Left cardiac atrium (tissue), 4 donors: ENCODE results near the gene CIC. TPM values are rescaled to one million over a fixed set of nuclear protein-coding genes. Genes with fewer than 3 reads are reported as not detected.

Source experiments
- ATAC-seq, 2 donors: fragments of 200-7000 bp; cut with Tn5 transposase; one replicate each; pipeline ENCODE4 v1.9.1; 2020; ENCODE audit warnings: mild to moderate bottlenecking in 2 of 2, moderate library complexity in 2 of 2
- DNase-seq: peaks from one replicate; pipeline ENCODE4 v3.0.0-alpha.2; 2020
- intact Hi-C, 2 donors: fragments of 100-400 bp; cut with DNase I; formaldehyde crosslinking; loops; one replicate each; pipeline versions ENCODE4 v1.14.1 to v1.15.1; 2022 to 2023
- total RNA-seq, 2 donors: library from RNA; stranded (reverse); fragmentation: NEBNext Ultra II Directional; extraction: Animal tissue kit (Norgen Biotek cat#: 25700); gene quantifications; one replicate each; pipeline ENCODE4 v1.2.1, GENCODE V29; 2021
- donor health status: DM: no; HTN: yes; CAD: no.
- donor health status: DM: no; HTN: yes; CAD: no; lungs with severe emphysema.
- donor health status: DM: yes; HTN: yes; CAD: no.
- donor health status: Dilated cardiomyopathy.

Gene CIC
- total RNA-seq, 2 donors from 2014 or later = 34.7 to 42.1 TPM

DNA sequence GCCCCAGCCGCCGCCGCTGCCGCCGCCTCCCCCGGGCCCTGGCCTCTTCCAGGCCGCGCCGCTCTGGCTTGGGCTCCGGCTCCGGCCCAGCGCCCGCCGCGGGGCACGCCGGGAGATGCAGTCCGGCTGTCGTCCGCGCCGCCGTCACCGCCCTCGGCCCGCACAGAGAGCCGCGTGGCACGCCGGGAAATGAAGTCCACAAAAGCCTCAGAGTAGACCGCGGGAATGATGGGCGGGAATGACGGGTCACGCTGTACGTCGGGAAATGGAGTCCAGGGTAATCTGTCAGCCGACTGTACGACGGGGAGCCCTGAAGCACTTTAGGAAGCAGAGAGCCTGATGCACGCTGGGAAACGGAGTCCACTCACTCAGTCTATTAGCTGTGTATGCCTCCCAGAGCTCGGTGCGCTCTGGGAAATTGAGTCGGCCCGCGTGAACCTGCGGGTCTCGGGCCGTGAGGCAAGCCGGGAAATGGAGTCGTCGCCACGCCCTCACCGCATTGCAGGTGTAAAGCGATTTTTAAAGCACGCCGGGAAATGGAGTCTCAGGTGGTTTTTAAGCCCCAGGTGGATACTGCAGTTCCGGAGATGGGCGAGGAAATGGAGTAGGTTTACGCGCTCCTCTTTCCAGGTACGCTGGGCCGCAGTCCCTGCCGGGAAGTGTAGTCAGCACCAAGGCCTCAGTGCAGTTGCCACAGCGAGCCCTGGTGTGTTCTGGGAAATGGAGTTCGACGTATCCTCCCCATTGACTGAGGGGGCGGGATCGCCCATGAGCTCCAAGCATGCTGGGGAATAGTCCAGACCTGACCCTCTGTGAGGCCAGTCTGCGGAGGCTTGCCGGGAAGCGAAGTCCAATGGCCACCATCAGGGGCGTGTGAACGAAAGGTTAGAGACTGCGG, 26.3 kb upstream of the CIC start, which contains the start of gene GSK3A:
GSK3A (minus strand) TSS at position 91 of the 898 bp plus-strand sequence. CDS start 137 bp downstream, outside the sequence.
- intact Hi-C loops = no loop called here
- peak; percentile 99 for DNase-seq
- peak; percentile 89 for ATAC-seq

DNA sequence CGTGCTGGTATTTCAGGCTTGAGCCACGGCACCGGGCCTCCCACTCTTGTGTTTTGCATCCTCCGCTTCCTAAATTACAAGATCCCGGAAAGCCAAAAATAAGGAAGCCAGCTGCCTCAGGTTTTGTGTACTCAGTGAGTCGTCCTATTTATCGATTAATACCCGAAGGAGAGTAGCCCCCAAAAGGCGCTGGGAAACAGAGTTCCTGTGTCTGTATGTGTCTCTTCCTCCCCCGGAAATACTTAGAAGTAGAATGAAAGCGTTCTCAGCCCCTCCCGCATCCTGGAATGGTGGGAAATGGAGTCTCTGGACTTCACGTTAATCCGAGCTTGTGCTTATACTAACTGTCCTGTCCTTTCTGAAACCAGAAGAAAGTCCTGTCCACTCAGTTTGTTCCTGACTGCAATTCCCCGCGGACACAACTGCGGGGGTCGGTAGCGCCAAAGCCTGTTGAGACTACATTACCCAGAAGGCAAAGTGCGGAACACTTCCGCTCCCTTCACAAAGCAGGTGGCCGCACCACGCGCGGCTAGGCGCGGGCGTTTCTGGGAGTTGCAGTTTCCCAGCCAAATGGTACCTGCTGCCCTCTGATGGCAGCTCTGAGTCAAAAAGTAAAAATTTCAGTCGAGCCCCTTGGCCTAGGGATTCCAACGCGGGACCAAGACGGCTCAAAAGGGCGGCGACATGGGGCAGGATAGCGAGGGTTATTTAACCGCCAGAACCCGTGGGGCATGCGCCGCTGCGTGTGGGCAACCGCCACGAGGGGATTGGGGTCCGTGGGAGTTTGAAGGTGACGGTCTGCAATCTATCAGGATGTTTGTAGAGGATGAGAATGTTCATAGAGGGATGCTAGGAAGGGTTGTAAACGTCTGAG, 24.5 kb upstream of the CIC start:
- DNase-seq (peak; percentile 93), ATAC-seq (peak; percentile 40 to 45)
- intact Hi-C loops = loop anchor here (2.0 to 5.0 kb wide), 2 partner anchors 34 to 48 kb away; no protein-coding TSS in a partner anchor

DNA sequence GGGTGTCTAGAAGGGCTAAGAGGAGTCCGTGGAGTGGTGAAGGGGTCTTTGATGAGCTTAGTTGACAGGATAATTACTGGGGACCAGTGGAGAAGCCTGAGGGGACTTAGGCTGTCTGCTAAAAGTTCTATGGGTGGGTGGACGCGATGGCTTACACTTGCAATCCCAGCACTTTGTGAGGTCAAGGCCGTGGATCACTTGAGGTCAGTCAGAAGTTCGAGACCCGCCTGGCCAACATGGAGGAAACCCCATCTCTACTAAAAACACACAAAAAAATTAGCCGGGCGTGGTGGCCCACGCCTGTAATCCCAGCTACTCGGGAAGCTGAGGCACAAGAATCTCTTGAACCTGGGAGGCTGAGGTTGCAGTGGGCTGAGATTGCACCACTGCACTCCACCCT, 23.8 kb upstream of the CIC start:
- peak; percentile 35 for DNase-seq
- no peak for ATAC-seq
- intact Hi-C loops = loop anchor here (2.0 to 5.0 kb wide), 2 partner anchors 34 to 47 kb away; no protein-coding TSS in a partner anchor

DNA sequence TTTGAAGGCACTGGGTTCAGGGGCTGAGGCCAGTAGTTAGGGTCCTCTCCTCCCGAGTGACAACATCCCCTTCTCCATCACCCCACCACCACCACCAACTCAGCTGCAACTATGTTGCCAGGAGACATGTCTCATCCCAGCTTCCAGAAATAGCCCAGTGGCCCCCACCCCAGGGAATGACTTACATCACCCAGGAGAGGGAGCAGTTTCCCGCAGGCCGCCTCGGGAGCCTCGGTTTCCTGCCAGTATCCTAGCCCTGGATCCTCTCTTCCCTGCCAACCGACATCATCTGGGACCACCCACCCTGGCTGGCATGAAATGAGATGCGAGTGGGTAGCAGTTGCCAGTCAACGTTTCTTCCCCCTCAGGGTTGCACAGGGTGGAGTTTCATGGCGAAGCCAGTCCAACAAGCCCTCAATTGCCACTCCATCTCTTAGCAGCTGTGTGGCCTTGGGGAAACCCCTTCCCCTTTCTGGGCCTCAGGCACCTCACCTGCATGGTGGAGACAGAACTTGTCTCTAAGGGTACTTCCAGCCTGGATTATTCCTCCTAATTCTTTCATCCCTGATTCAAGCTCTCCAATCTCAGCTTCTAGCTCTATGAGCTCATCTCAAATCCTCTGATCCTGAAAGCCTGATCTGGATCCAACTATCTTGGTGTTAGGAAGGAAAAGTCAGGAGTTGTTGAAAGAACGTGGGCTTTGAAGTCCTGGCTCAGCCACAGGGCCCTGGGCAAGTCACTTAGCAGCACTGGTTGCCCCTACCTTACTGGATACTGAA, 22.7 kb upstream of the CIC start:
- ATAC-seq = no peak
- intact Hi-C loops = loop anchor here in 1 of 2 donors (5.0 kb wide), 1 partner anchor 46 kb away; no protein-coding TSS in a partner anchor
- DNase-seq = peak; percentile 85

DNA sequence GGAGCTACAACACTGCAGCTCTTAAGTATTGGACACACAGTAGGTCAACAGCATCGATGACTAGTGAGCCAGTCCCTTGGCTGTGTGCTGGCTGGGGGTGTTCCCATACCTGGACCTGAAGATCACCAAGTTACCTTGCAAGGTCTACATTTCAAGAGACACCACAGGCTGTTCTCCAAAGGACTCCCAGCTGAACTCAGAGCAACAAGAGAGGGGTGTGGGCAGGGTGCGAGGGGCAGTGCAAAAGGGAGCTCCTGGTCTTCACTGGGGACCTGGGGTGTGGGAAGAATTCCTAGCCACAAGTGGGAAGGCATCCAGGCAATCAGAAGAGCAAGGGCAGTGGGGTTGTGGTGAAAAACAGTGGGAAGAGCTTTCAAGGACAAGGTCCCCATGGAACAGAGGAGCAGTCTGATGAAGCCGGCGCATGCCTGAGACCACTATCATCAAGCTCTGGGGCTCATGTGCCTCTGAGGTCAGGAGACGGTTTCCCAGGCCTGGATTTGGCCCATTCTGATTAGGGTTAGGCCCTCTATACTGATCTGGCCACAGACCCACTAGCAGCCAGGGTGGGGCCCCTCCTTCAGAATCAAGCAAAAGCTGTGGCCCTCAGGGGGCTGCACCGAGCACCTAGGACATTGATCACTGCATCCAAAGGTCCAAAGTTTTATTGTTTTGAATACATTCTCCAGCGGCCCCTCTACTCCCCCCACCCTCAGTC, 22.0 kb upstream of the CIC start:
- ATAC-seq = no peak
- intact Hi-C loops = loop anchor here in 1 of 2 donors (5.0 kb wide), 1 partner anchor 45 kb away; no protein-coding TSS in a partner anchor

DNA sequence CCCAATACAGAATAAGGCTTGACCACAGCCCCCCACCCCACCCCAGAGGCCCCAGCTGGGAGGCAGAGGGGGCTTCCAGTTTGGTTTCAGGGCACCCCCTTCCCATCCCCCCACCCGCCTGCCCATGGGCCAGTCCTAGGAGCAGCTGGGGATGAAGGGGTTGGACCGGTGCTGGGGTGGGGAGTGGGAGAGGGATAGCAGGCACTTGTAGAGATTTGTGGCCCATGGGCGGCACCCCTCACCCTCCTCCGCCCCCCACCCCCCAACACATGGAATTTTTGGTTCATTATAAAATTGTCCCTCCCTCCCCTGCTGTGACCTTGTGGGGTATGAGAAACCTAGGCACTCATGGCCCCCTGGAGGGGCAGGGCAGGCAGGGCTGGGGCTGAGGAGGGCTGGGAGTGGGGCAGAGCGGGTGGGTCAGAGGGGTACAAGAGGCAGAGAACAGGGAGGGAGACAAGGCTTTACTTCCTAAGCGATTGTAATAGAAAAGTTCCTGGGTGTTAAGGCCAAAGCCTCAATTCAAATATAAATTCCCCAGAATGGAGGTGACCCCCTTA, 21.3 kb upstream of the CIC start:
- intact Hi-C loops = loop anchor here in 1 of 2 donors (5.0 kb wide), 1 partner anchor 45 kb away; no protein-coding TSS in a partner anchor
- no peak for ATAC-seq
- no peak for DNase-seq

More for the DNA sequence above, 22.0 kb upstream of the CIC start:
- DNase-seq = peak; percentile 35

DNA sequence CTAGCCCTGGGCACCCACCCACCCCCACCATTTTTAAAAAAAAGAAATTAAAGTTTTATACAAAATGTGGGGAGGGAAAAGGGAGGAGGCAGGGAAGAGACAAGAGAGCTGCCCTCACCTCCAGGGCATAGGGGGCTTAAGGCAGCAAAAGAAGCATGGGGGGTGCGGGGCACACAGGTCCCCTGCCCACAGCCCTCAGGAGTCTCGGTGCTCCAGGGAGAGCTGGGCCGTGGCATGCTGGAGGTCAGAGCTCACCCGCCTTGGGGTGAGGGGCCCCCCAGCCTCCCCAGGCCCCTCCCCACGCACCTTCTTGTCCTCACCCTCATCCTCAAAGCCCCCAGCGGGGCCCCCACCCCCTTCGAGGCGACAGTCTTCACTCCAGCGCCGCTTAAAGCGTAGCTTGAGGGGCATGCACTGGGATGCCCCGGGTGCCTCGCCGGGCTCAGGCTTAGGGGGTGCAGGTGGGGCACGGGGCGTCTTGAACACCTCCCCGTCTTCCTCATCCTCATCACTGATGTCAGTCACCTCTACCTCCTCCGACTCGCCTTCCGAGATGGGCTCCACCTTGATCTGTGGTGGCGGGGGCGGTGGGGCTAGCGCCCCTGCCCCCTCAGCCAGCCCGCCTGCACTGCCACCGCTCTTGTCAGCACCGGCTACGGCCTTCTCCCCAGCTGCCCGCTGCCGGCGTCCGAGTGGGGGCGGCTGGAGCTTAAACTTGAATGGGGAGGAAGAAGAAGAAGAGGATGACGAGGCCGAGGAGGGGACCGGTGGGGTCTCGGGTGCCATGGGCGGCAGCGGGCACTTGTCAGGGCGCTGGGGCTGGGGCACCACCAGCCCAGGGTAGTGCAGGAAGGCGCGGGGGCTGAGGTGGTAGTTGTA, 20.5 kb upstream of the CIC start:
- DNase-seq (peak; percentile 26), ATAC-seq (no peak)
- intact Hi-C loops = loop anchor here in 1 of 2 donors (5.0 kb wide), 1 partner anchor 44 kb away; no protein-coding TSS in a partner anchor

DNA sequence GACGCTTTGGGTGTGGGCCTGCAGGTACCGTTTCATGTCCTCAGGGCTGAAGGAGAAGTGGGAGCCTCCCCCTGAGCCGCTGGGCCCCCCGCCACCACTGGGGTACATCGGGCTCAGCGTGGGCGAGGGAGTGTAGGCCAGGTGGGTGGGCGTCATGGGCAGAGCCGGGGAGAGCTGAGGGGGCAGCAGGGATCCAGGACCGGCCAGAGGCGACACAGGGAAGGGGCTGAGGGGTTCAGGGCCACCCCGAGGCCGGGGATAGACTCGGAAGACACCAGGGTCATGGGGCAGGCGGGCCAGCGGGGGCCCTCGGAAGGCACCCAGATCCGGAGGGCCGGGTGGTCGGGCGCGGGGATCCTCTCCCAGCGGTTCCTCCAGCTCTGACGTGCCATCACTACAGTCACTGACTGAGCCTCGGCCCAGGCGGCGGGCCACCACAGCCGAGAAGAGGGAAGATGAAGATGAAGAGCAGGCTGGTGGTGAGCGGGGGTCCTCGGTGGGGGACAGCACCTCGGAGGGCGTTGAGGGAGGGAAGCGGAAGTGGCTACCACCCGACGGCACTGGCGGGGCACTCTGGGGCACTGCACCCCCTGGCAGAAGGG, 19.8 kb upstream of the CIC start:
- no peak for DNase-seq
- no peak for ATAC-seq
- intact Hi-C loops = loop anchor here in 1 of 2 donors (5.0 kb wide), 1 partner anchor 43 kb away; no protein-coding TSS in a partner anchor

DNA sequence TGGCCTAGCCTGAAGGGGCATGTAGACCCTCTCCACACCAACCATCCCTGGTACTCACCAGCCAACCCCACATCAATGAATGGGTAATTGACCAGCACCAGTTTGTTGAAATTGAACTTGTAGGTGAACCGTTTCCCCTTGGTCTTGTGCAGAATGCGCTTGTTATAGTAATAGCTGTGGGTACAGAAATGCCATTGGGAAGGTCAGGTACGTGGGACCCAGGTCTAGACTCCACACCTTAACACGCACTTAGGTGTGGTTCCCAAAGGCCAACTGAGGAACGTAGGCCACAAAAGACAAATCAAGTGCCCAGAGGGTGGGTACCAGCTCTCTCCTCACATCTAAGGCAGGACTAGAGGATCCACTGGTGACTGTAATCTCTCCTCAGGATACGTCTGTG, 19.3 kb upstream of the CIC start:
- ATAC-seq (no peak), DNase-seq (no peak)
- intact Hi-C loops = loop anchor here in 1 of 2 donors (5.0 kb wide), 1 partner anchor 43 kb away; no protein-coding TSS in a partner anchor

DNA sequence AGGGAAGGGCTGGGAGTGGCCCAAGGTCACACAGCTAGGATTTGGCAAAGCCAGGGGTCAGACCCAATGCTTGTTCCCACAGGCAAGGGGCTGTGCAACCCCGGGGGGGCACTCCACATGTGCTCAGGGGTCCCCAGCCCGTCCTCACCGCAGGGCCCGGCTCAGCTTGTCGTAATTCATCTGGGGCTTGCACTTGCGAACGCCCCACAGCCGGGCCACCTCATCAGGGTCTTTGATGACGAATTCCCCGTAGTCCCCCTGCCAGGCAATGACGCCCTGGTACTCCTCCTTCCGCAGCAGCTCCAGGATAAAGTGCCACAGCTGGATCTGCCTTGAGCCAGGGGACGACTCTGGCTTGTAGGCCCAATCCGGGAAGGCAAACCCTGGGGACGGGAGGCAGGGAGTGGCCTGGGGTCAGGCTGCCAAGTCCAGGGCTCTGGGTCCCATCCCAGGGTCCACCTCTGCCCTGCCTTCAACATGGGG, 18.8 kb upstream of the CIC start:
- DNase-seq (peak; percentile 73), ATAC-seq (no peak)
- intact Hi-C loops = no loop called here

DNA sequence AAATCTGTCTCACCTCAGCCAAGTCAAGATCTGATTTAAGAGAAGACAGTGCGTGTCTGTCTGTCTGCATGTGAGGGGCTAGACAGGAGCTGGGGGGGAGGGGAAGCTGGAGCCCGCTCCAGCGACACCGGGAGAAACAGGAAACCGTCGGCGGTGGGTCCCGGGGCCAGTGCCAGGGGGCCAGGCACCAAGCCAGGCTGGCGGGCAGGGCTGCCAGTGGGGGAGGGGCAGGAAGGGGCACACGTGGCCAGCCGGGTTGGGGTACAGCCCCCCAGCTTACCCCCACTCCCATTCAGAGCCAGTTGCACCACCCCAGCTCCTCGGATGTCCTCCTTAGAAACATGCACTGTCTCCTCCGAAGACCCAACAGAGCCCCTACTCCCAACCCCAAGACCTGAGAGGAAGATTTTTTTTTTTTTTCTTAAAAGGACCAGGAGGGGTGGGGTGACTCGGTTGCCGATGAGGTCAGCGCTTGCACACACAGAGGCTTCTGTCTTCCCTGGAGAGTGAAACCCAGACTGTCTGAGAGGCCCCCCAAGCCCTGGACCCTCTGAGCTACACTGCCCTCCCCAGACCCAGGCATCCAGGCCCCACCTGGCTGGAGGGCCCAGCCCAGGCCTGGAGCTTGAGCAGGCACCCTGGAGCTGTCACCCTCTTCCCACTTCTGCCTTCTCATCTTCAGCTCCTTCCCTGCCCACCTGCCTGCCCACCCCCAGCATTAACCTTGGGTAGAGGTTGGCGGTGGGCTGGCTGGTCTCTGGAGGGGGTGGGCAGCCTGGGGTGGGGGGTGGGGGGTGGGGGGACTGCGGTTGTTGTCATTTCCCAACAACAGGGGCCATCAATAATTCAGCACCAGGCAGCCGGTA, 18.2 kb upstream of the CIC start:
- intact Hi-C loops = no loop called here
- DNase-seq = peak; percentile 62
- ATAC-seq = peak in 1 of 2 donors; percentile 2

DNA sequence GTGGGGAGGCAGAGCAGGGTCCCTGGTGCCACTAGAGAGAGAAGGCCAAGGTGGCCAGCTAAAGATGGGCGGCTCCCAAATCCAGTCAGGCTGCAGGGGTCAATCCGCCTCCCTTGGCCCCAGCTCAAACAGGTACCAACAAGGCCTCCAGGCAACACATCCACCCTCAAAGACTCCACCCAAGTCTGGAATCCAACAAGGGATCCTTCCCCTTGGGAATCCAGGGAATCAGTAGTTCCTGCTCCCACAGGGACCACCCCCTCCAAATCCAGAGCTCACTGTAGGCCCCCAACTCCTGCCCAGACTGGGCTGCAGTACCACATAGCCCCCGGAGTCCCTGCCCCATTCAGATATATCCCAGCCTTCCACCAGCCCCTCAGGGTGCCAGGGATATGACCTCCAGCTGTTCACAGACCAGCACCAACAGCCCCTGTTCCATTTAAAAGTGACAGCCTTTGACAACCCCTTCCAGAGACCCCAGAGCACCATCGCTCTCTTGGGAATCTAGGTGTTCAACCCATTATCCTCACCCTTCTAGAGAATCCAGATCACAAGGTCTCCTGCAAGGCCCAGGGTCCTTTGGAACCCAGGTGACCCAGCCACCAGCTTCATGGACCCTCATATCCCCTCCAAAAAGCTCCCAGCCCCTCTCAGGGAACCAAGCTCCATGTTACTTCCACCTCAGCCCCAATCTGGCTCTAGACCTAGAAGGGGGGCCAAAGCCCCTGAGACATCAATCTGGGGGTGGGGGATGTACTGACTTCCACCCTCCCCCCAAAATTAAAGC, 17.3 kb upstream of the CIC start:
- intact Hi-C loops = no loop called here
- ATAC-seq (no peak), DNase-seq (no peak)

DNA sequence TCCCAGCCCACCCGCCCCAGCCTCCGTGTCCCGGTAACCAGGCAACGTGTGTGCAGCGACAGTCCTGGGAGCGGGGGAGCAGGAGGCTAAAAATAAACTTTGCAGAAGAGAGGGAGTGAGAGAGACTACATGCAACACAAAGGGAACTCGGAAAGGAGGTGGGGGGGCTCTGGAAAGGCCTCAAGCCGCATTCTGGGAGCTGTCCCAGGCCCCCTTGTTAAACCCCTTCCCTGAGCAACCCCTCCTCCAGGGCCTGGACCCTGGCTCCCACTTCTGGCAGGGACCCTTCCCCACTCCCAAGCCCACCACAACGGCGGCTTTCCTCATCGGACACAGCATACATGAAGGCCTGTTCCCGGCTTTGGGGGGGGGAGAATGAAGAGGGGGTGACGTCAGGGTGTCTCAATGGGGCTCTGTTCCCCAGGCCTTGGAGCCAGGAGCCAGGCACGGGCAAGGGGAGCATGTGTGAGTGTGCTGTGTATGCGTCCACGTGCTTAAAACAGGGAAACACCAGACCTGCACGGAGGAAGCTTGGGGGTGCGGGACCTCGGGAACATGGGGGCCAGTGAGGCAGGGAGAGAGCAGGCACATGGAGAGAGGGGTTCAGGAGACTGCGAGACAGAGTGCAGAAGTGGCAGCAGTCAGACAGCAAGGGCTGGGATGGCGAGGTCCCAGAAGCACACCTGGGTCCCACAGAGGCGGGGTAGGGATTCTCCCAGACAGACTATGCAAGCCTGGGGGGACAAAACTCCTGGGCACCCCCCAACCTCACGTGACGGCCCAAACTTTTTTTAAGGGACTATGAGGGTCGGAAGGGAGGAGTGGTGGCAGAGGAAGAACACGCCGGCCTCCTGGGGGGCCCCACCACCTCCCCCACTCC, 16.4 kb upstream of the CIC start:
- peak in 1 of 2 donors; percentile 6 for ATAC-seq
- intact Hi-C loops = no loop called here
- DNase-seq = peak; percentile 66
